ENCODE measurements around the gene CALM1. TPM values are rescaled to one million over a fixed set of nuclear protein-coding genes. Genes with fewer than 3 reads are reported as not detected.

Gene CALM1
- total and polyA plus RNA-seq, 2 donors from 2014 or later: 328 to 469 TPM

DNA sequence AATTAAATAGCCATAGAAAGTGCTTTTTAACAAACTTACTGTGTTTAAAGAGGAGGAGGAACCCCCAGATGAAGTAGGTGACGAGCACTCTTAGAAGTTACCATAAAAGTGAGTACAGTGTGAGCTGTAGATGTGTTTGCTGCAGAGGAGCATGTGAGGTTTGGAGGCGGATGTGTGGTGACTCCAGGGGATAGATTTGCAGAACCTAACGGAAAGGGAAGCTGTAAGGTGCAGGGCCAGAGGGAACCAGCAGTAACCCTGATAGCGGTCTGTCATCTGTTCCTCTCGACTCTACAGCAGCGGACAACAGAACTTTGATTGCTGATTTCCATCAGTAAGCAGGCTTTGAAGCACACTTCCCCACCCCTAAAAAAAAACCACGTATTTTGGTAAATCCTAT is 5.2 kb downstream of the CALM1 start:
- Histone ChIP-seq H3K4me3 (ENCODE audit: low read length in 3 of 3) (no peak overlapping the region), H3K27me3 (ENCODE audit: control insufficient read depth, insufficient read depth, low read length) (no peaks in the 10 kb centered on the region), H3K36me3 (ENCODE audit: control insufficient read depth in 2 of 3, insufficient read depth in 3 of 3, low read length in 3 of 3) (peaks cover 16 to 58% (median 39%) of the 10 kb centered on the region in 3 donors), H3K9ac (ENCODE audit: low read length in 3 of 3) (no peak overlapping the region), H3K27ac (ENCODE audit: low read depth in 2 of 2, low read length in 2 of 2) (no peak overlapping the region), H3K4me1 (ENCODE audit: control insufficient read depth in 2 of 3, insufficient read depth in 2 of 3, low read depth in 1 of 3, low read length in 3 of 3) (peaks cover 0 to 33% (median 15%) of the 10 kb centered on the region in 3 donors), H3K9me3 (ENCODE audit: control insufficient read depth in 2 of 3, insufficient read depth in 1 of 3, low read length in 3 of 3) (no peaks in the 10 kb centered on the region)
- no peak for FAIRE-seq
- DNase-seq: no peak
- intact Hi-C loops (cut with DNase I): loop anchor here (10.0 kb wide), 1 partner anchor 293 kb away; no protein-coding TSS in a partner anchor
- TF ChIP-seq CTCF (IDR thresholded peaks at IDR 0.05; ENCODE audit: borderline replicate concordance, extremely low read depth, insufficient read depth): no peak

- intact Hi-C loops (cut with DNase I): loop anchor here (10.0 kb wide), 1 partner anchor 292 kb away; no protein-coding TSS in a partner anchor
Observed at GRCh38 chr14:90403065-90403464, 6.2 kb downstream of the CALM1 start.

DNA sequence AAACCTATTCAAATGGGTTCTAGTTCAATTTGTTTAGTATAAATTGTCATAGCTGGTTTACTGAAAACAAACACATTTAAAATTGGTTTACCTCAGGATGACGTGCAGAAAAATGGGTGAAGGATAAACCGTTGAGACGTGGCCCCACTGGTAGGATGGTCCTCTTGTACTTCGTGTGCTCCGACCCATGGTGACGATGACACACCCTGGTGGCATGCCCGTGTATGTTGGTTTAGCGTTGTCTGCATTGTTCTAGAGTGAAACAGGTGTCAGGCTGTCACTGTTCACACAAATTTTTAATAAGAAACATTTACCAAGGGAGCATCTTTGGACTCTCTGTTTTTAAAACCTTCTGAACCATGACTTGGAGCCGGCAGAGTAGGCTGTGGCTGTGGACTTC is 8.3 kb downstream of the CALM1 start:
- Histone ChIP-seq H3K27me3 (ENCODE audit: control insufficient read depth, insufficient read depth, low read length) (no peaks in the 10 kb centered on the region), H3K9ac (ENCODE audit: low read length in 3 of 3) (no peak overlapping the region), H3K4me1 (ENCODE audit: control insufficient read depth in 2 of 3, insufficient read depth in 2 of 3, low read depth in 1 of 3, low read length in 3 of 3) (peaks cover 5 to 41% (median 16%) of the 10 kb centered on the region in 3 donors), H3K36me3 (ENCODE audit: control insufficient read depth in 2 of 3, insufficient read depth in 3 of 3, low read length in 3 of 3) (peaks cover 16 to 55% (median 39%) of the 10 kb centered on the region in 3 donors), H3K9me3 (ENCODE audit: control insufficient read depth in 2 of 3, insufficient read depth in 1 of 3, low read length in 3 of 3) (no peaks in the 10 kb centered on the region), H3K27ac (ENCODE audit: low read depth in 2 of 2, low read length in 2 of 2) (peak overlapping the region in 1 of 2 donors; percentile 35), H3K4me3 (ENCODE audit: low read length in 3 of 3) (no peak overlapping the region)
- no peak for FAIRE-seq
- no peak for DNase-seq
- intact Hi-C loops (cut with DNase I): loop anchor here (10.0 kb wide), 1 partner anchor 290 kb away; no protein-coding TSS in a partner anchor
- TF ChIP-seq CTCF (IDR thresholded peaks at IDR 0.05; ENCODE audit: borderline replicate concordance, extremely low read depth, insufficient read depth): no peak

More at GRCh38 chr14:90403065-90403464, 6.2 kb downstream of the CALM1 start:
- peak overlapping the region in 1 of 2 donors; percentile 14 for H3K27ac ChIP-seq (ENCODE audit: low read depth in 2 of 2, low read length in 2 of 2)
- FAIRE-seq: no peak
- peaks cover 16 to 58% (median 39%) of the 10 kb centered on the region in 3 donors for H3K36me3 ChIP-seq (ENCODE audit: control insufficient read depth in 2 of 3, insufficient read depth in 3 of 3, low read length in 3 of 3)
- no peaks in the 10 kb centered on the region for H3K9me3 ChIP-seq (ENCODE audit: control insufficient read depth in 2 of 3, insufficient read depth in 1 of 3, low read length in 3 of 3)
- DNase-seq: no peak
- no peak for TF ChIP-seq CTCF (IDR thresholded peaks at IDR 0.05; ENCODE audit: borderline replicate concordance, extremely low read depth, insufficient read depth)
- peaks cover 0 to 37% (median 15%) of the 10 kb centered on the region in 3 donors for H3K4me1 ChIP-seq (ENCODE audit: control insufficient read depth in 2 of 3, insufficient read depth in 2 of 3, low read depth in 1 of 3, low read length in 3 of 3)
- H3K4me3 ChIP-seq (ENCODE audit: low read length in 3 of 3): no peak overlapping the region
- no peak overlapping the region for H3K9ac ChIP-seq (ENCODE audit: low read length in 3 of 3)
- no peaks in the 10 kb centered on the region for H3K27me3 ChIP-seq (ENCODE audit: control insufficient read depth, insufficient read depth, low read length)
